ENCODE data around the gene RFPL1. TPM values are rescaled to one million over a fixed set of nuclear protein-coding genes. Genes with fewer than 3 reads are reported as not detected.
"Not testable (repeated sequence)": the region's sequence is repeated elsewhere in the genome, so short reads cannot be mapped to it uniquely, and the experiment has no call there.

Gene RFPL1
- not detected for total RNA-seq
- polyA plus RNA-seq = not detected
- long read RNA-seq, donor 1 = 0 reads
- long read RNA-seq, donor 2 = 0 reads
- long read RNA-seq, donor 3 = 0 reads

- H3K27me3 ChIP-seq = peaks cover 0 to 16% (median 0%) of the 10 kb centered on the region in 9 donors
- H3K36me3 ChIP-seq; intact Hi-C loops (cut with DNase I); H3K9me3 ChIP-seq; ATAC-seq; H3K4me3 ChIP-seq; H3K4me1 ChIP-seq; DNase-seq; H3K27ac ChIP-seq: not testable (repeated sequence)
- WGBS, 4 donors = 89 to 95% (median 93%) methylated on average over 10 of the region's 10 CpGs
Measured at GRCh38 chr22:29438283-29438682, at the start of gene RFPL1. Gene RFPL1, plus strand, starts transcription at chr22:29438583.

DNA sequence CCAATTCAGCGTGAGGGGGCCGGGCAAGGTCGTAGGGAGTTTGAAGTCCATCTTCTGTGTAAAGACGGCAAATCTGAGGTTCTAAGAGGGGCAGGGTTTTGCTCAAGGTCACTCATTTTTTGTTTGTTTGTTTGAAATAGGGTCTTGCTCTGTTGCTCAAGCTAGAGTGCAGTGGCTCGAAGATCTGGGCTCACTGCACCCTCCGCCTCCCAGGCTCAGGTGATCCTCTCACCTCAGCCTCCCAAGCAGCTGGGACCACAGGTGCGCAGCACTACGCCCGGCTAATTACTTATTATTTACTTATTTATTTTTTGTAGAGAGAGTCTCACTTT is 49.7 kb upstream of the RFPL1 start:
- Histone ChIP-seq H3K9me3 (no peaks in the 10 kb centered on the region), H3K4me1 (peaks cover 0 to 58% (median 21%) of the 10 kb centered on the region in 12 donors), H3K27me3 (no peaks in the 10 kb centered on the region), H3K36me3 (peaks cover 0 to 16% (median 0%) of the 10 kb centered on the region in 9 donors), H3K27ac (peak overlapping the region; percentile 48 to 93 (median 86)), H3K4me3 (peak overlapping the region; percentile 73 to 90 (median 78))
- TF ChIP-seq, protein P1, sequence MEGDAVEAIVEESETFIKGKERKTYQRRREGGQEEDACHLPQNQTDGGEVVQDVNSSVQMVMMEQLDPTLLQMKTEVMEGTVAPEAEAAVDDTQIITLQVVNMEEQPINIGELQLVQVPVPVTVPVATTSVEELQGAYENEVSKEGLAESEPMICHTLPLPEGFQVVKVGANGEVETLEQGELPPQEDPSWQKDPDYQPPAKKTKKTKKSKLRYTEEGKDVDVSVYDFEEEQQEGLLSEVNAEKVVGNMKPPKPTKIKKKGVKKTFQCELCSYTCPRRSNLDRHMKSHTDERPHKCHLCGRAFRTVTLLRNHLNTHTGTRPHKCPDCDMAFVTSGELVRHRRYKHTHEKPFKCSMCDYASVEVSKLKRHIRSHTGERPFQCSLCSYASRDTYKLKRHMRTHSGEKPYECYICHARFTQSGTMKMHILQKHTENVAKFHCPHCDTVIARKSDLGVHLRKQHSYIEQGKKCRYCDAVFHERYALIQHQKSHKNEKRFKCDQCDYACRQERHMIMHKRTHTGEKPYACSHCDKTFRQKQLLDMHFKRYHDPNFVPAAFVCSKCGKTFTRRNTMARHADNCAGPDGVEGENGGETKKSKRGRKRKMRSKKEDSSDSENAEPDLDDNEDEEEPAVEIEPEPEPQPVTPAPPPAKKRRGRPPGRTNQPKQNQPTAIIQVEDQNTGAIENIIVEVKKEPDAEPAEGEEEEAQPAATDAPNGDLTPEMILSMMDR (IDR thresholded peaks at IDR 0.05) = peak in 1 of 12 donors; percentile 5
- no peak for TF ChIP-seq POLR2A (IDR thresholded peaks at IDR 0.05)
- ATAC-seq (peak in 1 of 4 donors; percentile 10), DNase-seq (no peak)
- intact Hi-C loops (cut with DNase I) = no loop called here
- 17 to 27% (median 25%) methylated on average over 9 of the region's 9 CpGs for WGBS, 4 donors

DNA sequence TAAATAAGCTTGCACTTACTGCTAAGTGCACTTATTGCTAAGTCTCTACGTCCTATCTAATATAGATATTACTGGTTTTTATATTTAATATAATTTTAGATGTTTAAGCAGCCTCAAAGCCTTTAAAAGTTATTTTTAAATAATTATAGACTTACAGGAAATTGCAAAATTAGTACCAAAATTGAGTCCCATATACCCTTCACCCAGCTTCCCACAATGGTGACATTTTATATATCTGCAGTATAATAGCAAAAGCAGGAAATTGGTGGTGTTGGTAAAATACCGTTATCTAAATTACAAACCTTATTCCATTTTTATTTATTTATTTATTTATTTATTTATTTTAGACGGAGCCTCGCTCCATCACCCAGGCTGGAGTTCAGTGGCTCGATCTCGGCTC is 48.1 kb upstream of the RFPL1 start:
- no peaks in the 10 kb centered on the region for H3K27me3 ChIP-seq
- H3K9me3 ChIP-seq = no peaks in the 10 kb centered on the region
- peaks cover 0 to 51% (median 23%) of the 10 kb centered on the region in 12 donors for H3K4me1 ChIP-seq
- intact Hi-C loops (cut with DNase I) = loop anchor here in 2 of 10 donors (5.0 to 10.0 kb wide), 2 partner anchors 135 to 147 kb away; no protein-coding TSS in a partner anchor
- DNase-seq (no peak), ATAC-seq (no peak)
- H3K27ac ChIP-seq = no peak overlapping the region
- no peak for TF ChIP-seq POLR2A (IDR thresholded peaks at IDR 0.05)
- TF ChIP-seq, protein P1 (IDR thresholded peaks at IDR 0.05) = no peak
- WGBS, 4 donors = 95 to 98% (median 96%) methylated on average over 6 of the region's 6 CpGs
- peaks cover 0 to 4% (median 0%) of the 10 kb centered on the region in 9 donors for H3K36me3 ChIP-seq
- H3K4me3 ChIP-seq = no peak overlapping the region

DNA sequence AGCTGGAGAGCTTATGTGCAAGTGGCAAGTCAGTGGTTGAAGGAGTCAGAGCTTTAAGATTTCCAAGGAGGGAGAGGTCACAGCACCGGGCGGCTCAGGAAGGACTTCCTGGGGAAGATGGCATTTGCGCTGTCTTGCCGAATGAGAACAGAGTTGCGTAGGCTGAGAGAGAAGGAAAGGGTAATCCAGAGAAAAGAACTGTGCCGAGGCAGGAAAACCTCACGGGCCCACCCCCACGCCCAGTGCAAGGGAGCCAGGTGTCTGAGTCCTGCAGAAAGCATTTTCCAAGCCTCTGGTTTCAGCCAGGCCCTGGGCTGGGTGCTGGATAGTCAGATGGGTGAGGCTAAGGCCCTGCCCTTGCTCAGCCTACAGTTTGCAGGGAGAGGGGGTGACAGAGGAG is 46.8 kb upstream of the RFPL1 start:
- no peaks in the 10 kb centered on the region for H3K9me3 ChIP-seq
- no peak for TF ChIP-seq POLR2A (IDR thresholded peaks at IDR 0.05)
- TF ChIP-seq, protein P1 (IDR thresholded peaks at IDR 0.05) = no peak
- H3K36me3 ChIP-seq = no peaks in the 10 kb centered on the region
- no peaks in the 10 kb centered on the region for H3K27me3 ChIP-seq
- 63 to 72% (median 68%) methylated on average over 8 of the region's 8 CpGs for WGBS, 4 donors
- intact Hi-C loops (cut with DNase I) = loop anchor here in 2 of 10 donors (5.0 to 10.0 kb wide), 2 partner anchors 133 to 146 kb away; no protein-coding TSS in a partner anchor
- DNase-seq (no peak), ATAC-seq (no peak)
- H3K4me3 ChIP-seq = no peak overlapping the region
- no peak overlapping the region for H3K27ac ChIP-seq
- H3K4me1 ChIP-seq = peaks cover 0 to 41% (median 19%) of the 10 kb centered on the region in 12 donors
